ENCODE measurements around the gene MAP4K1.

DNA sequence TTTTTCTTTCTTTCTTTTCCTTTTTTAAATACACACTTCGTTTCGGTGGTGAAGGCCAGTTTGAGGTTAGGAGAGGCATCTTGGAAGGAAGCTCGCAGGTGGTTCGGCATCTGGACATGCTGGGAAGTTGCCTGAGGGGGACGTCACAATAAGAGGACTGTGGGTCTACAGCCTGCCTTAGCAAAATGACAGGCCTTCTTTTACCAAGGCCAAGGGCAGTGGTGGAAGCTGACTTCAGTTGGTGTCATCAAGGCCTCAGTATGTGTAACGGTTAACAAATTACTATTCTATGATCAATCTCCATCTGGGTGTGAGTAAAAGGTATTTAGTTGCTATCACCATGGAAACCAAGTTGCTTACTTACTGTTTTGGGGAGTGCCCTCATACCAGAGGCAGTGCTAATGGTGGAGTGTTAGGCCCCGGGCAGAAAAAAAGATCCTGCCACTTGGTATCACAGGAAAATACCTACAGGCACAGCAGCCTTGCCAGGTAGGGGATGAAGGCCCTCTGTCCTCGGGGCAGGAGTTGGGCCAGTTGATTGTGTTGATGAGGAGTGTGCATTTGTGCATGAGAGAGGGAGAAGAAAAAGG, 40.0 kb upstream of the MAP4K1 start:
- TF ChIP-seq EZH2 (IDR thresholded peaks at IDR 0.05; ENCODE audit: low read depth), result no peak
- TF ChIP-seq, protein P1, sequence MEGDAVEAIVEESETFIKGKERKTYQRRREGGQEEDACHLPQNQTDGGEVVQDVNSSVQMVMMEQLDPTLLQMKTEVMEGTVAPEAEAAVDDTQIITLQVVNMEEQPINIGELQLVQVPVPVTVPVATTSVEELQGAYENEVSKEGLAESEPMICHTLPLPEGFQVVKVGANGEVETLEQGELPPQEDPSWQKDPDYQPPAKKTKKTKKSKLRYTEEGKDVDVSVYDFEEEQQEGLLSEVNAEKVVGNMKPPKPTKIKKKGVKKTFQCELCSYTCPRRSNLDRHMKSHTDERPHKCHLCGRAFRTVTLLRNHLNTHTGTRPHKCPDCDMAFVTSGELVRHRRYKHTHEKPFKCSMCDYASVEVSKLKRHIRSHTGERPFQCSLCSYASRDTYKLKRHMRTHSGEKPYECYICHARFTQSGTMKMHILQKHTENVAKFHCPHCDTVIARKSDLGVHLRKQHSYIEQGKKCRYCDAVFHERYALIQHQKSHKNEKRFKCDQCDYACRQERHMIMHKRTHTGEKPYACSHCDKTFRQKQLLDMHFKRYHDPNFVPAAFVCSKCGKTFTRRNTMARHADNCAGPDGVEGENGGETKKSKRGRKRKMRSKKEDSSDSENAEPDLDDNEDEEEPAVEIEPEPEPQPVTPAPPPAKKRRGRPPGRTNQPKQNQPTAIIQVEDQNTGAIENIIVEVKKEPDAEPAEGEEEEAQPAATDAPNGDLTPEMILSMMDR (conservative IDR thresholded peaks at IDR 0.05), result no peak
